ENCODE data around the gene TIMM44.

DNA sequence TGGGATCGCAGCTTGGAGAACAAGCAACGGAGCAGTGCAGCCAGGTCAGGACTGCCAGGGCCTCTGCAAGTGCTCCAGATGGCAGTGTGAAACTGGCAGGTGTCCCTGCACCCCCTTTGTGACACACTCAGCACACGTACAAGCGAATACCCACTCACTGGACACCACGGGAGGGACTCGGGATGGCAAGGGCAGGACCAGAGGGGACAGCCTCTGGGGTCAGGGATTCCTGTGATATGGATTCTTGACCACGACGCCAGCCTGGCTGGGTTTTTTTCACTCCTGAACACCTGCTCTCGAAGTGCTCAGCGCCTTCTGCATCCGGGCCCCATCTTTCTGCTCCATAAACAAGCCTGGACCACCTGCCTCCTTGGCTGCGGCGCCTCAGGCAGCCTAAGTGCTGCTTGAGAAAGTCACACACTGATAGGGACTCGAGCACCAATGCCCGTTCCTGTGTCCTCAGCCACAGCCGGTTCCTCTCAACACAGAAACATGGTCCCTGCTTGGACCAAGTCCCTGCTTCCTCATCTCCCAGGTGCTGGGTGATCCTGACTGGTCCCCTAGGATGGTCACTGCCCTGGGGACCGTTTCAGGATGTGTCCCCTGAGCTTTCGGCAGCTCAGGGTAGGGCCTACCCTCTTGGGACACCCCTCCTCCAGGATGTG is 40.0 kb upstream of the TIMM44 start:
- TF ChIP-seq CTCF (IDR thresholded peaks at IDR 0.05) = no peak
- no peak for TF ChIP-seq POLR2A (IDR thresholded peaks at IDR 0.05)

Data from testis (tissue), 2 donors.